DMS53 treated with DMSO at 0.1 percent for 48 hours (cell line): ENCODE results near the gene SYTL1.

Source experiments
- DNase-seq: peaks from one replicate; lab custom pipeline; 2025; ENCODE audit not compliant: unreplicated experiment; lab: John Stamatoyannopoulos, UW

SYTL1 gene

GRCh38 chr1:27318596-27318995 is 23.2 kb upstream of the SYTL1 start:
- no peak for DNase-seq

- peak; percentile 94 for DNase-seq
Observed at GRCh38 chr1:27321813-27322568, 19.8 kb upstream of the SYTL1 start, which contains the start of gene TMEM222. Gene TMEM222 (plus strand): TSS chr1:27322163. CDS start chr1:27322198, 35 bp downstream.

DNA sequence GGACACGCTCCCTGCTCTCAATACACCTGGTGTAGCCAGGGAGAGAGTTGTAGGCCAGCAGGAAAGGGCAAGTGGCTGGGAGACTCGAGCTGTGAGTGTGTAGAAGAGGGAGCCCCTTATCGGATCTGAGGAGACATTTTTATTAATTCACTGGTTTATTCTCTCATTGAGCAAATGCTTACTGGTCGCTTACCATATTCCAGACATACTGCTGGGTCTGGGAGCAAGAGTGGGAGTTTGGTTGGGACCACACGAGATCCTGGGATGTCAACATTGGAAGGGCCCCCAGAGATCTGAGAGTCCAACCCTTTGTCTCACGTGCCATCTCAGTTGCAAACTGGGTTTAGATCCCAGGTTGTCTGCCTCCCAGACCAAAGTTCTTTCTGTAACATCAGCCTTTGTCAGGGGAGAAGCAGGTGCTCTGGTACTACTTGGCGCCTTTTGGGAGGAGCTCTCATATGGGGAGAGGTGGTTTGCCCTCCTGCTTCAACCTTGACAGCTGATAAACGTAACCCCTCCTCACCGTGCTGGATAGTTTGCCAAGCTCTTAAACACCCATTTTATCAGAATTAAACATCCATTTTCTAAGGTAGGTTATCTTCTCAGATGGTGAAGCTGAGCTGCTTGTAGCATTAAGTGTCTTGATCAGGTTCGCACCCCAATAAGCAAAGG is 19.1 kb upstream of the SYTL1 start:
- DNase-seq = no peak

- no peak for DNase-seq
Observed at GRCh38 chr1:27325286-27325685, 16.5 kb upstream of the SYTL1 start.

- DNase-seq = no peak
Observed at GRCh38 chr1:27327964-27328363, 13.9 kb upstream of the SYTL1 start.

GRCh38 chr1:27330786-27331185 is 11.0 kb upstream of the SYTL1 start:
- no peak for DNase-seq

DNA sequence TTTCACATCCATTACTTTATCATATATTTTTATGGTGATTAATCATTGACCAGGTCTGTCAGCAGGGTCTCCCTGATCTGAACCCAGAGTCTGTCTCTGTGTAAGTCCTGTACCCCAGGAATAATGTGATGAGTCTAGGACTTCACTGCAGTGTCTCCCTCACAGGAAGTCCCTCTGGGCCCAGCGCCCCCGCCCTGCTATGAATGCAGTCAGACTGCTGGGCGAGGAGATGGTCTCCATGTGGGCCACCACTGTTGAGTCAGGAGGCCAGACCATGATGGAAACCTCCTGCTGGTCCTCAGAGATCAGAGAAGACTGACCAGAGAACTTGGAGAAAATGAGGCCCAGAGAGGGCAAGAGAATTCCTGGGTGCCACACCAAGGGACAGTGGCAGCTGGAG is 10.4 kb upstream of the SYTL1 start:
- DNase-seq = no peak

- no peak for DNase-seq
Observed at GRCh38 chr1:27331922-27332321, 9.9 kb upstream of the SYTL1 start.

GRCh38 chr1:27332536-27333281 is 9.1 kb upstream of the SYTL1 start:
- DNase-seq = peak; percentile 7

GRCh38 chr1:27333717-27334279 is 8.0 kb upstream of the SYTL1 start:
- DNase-seq = no peak

- DNase-seq = no peak
Observed at GRCh38 chr1:27335506-27336422, 6.1 kb upstream of the SYTL1 start.

DNA sequence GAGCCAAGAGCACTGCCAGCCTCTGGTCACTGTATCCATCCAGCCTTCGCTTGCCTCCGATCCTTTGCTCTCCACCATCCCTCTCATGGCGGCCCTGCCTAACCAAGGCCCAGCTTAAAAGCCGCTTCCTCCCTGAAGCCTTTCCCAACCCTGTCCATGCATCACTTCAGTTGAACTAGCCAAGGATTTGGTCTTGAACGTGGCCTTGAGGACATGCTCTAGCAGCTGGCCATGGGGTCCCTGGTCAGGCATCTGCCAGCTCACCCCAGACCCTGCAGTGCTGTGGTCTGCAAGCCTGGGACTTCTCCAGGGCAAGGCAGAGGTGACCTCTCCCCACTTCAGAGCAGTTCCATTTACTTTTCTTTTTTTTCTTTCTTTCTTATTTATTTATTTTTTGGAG is 5.1 kb upstream of the SYTL1 start:
- DNase-seq = no peak

- no peak for DNase-seq
Observed at GRCh38 chr1:27338751-27339150, 3.1 kb upstream of the SYTL1 start.

GRCh38 chr1:27339213-27339612 is 2.6 kb upstream of the SYTL1 start:
- DNase-seq = no peak

- peak; percentile 14 for DNase-seq
Observed at GRCh38 chr1:27342391-27342777, 562 bp downstream of the SYTL1 start.

GRCh38 chr1:27342778-27343638 is 1.2 kb downstream of the SYTL1 start:
- peak; percentile 40 for DNase-seq

- DNase-seq = no peak
Observed at GRCh38 chr1:27343639-27344025, 1.8 kb downstream of the SYTL1 start.

DNA sequence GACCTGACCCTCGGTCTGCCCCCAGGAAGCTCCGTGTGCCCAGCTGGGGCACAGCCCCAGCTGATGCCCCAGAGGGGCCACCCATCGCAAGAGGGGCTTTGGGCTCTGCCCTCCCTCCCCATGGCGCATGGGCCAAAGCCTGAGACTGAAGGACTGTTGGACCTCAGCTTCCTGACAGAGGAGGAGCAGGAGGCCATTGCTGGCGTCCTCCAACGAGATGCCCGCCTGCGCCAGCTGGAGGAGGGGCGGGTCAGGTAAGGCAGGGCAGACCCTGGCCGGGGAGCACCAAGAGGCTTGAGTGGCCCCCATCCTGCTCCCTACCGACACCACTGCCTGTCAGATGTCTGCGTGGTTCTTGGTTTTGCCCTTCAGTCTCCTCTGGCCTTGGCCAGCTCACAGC is 3.5 kb downstream of the SYTL1 start:
- DNase-seq = no peak

GRCh38 chr1:27346357-27346756 is 4.5 kb downstream of the SYTL1 start:
- no peak for DNase-seq
